Measurements from ENCODE around the gene NRCAM.

GRCh38 chr7:108368466-108368865, 87.8 kb downstream of the NRCAM start:
- TF ChIP-seq, protein P1, sequence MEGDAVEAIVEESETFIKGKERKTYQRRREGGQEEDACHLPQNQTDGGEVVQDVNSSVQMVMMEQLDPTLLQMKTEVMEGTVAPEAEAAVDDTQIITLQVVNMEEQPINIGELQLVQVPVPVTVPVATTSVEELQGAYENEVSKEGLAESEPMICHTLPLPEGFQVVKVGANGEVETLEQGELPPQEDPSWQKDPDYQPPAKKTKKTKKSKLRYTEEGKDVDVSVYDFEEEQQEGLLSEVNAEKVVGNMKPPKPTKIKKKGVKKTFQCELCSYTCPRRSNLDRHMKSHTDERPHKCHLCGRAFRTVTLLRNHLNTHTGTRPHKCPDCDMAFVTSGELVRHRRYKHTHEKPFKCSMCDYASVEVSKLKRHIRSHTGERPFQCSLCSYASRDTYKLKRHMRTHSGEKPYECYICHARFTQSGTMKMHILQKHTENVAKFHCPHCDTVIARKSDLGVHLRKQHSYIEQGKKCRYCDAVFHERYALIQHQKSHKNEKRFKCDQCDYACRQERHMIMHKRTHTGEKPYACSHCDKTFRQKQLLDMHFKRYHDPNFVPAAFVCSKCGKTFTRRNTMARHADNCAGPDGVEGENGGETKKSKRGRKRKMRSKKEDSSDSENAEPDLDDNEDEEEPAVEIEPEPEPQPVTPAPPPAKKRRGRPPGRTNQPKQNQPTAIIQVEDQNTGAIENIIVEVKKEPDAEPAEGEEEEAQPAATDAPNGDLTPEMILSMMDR (IDR thresholded peaks at IDR 0.05), result no peak
- no peak for TF ChIP-seq POLR2A (IDR thresholded peaks at IDR 0.05)
